CD4-positive, alpha-beta memory T cell (primary cell): Measurements from ENCODE around the gene GAN. TPM values are rescaled to one million over a fixed set of nuclear protein-coding genes. Genes with fewer than 3 reads are reported as not detected.

ENCODE experiments used
- CTCF ChIA-PET: fragments of 350-600 bp; sonication (Branson Sonifier 250); formaldehyde crosslinking; loops from one replicate; lab custom pipeline; 2021; ENCODE audit warnings: inconsistent platforms; ENCODE audit not compliant: partially characterized antibody; lab: Charles Lee
- POLR2A ChIA-PET: fragments of 350-600 bp; sonication (Branson Sonifier 250); formaldehyde crosslinking; loops from one replicate; lab custom pipeline; 2021; ENCODE audit not compliant: partially characterized antibody; lab: Charles Lee
- DNase-seq, 5 donors: peaks; one replicate each; pipeline versions ENCODE4 v3.0.0 to v3.0.0-alpha.2; 2020 to 2022; ENCODE audit warnings: mixed read lengths in 1 of 5
- H3K27ac ChIP-seq: one replicate; pipeline ENCODE4 v1.7.0; 2013; ENCODE audit warnings: low read depth, low read length
- H3K27me3 ChIP-seq: 2 replicates; pipeline ENCODE4 v1.7.0; 2013; ENCODE audit warnings: mild to moderate bottlenecking, low read length, moderate library complexity; ENCODE audit not compliant: insufficient read depth
- H3K36me3 ChIP-seq: 2 replicates; pipeline ENCODE4 v1.7.0; 2013; ENCODE audit warnings: mild to moderate bottlenecking, low read length, moderate library complexity; ENCODE audit not compliant: insufficient read depth
- H3K4me1 ChIP-seq: 2 replicates; pipeline ENCODE4 v1.7.0; 2013; ENCODE audit warnings: mild to moderate bottlenecking, low read length, moderate library complexity; ENCODE audit not compliant: insufficient read depth
- H3K4me3 ChIP-seq, 2 donors: one replicate each; pipeline ENCODE4 v1.7.0; 2013; ENCODE audit warnings: low read length in 2 of 2, mild to moderate bottlenecking in 1 of 2
- H3K9me3 ChIP-seq, 2 donors: one replicate each; pipeline ENCODE4 v1.7.0; 2013; ENCODE audit warnings: low read length in 2 of 2, control low read depth in 1 of 2; ENCODE audit not compliant: control insufficient read depth in 1 of 2
- H3K27ac Mint-ChIP-seq, 7 donors: one replicate each; pipeline ENCODE4 v1.8.0; 2020 to 2021; ENCODE audit warnings: mixed read lengths in 7 of 7, mild to moderate bottlenecking in 6 of 7, inconsistent platforms in 3 of 7, moderate library complexity in 3 of 7
- H3K27me3 Mint-ChIP-seq, 2 donors: one replicate each; pipeline ENCODE4 v1.8.0; 2020 to 2021; ENCODE audit warnings: mixed read lengths in 2 of 2
- H3K36me3 Mint-ChIP-seq, 2 donors: one replicate each; pipeline ENCODE4 v1.8.0; 2020 to 2021; ENCODE audit warnings: mixed read lengths in 2 of 2, inconsistent platforms in 1 of 2, mild to moderate bottlenecking in 1 of 2
- H3K4me1 Mint-ChIP-seq, 4 donors: one replicate each; pipeline ENCODE4 v1.8.0; 2020 to 2021; ENCODE audit warnings: mixed read lengths in 4 of 4, mild to moderate bottlenecking in 1 of 4
- H3K4me3 Mint-ChIP-seq, 8 donors: one replicate each; pipeline ENCODE4 v1.8.0; 2020 to 2021; ENCODE audit warnings: mixed read lengths in 8 of 8, mild to moderate bottlenecking in 7 of 8, moderate library complexity in 6 of 8, inconsistent platforms in 3 of 8
- H3K9me3 Mint-ChIP-seq, 8 donors: one replicate each; pipeline ENCODE4 v1.8.0; 2020 to 2021; ENCODE audit warnings: mixed read lengths in 8 of 8, mild to moderate bottlenecking in 5 of 8, inconsistent platforms in 3 of 8, moderate library complexity in 1 of 8
- intact Hi-C: fragments of 100-400 bp; cut with micrococcal nuclease; formaldehyde crosslinking; loops from one replicate; pipeline ENCODE4 v1.15.1; 2023
- polyA plus RNA-seq, 2 donors: library from polyadenylated mRNA; unstranded; fragments of 300-500 nt; fragmentation: Illumina TruSeq; gene quantifications; one replicate each; pipeline ENCODE4 v1.2.3, GENCODE V29; 2021
- total RNA-seq, 2 experiments: library from RNA; stranded (reverse); gene quantifications; one replicate each; pipeline ENCODE4 v1.2.3, GENCODE V29; 2021

GAN gene
- total and polyA plus RNA-seq, 4 experiments from 2014 or later = 0.97 to 10.8 (median 6.2) TPM

GRCh38 chr16:81385031-81385756, 70.4 kb downstream of the GAN start:
- intact Hi-C loops = no loop called here
- Mint-ChIP-seq H3K4me1 (no peaks in the 10 kb centered on the region), H3K4me3 (no peak overlapping the region), H3K27ac (no peak overlapping the region), H3K36me3 (peaks cover 6 to 19% of the 10 kb centered on the region in 2 donors), H3K9me3 (no peaks in the 10 kb centered on the region), H3K27me3 (no peaks in the 10 kb centered on the region)
- Histone ChIP-seq H3K9me3 (no peaks in the 10 kb centered on the region), H3K27me3 (no peaks in the 10 kb centered on the region), H3K4me3 (no peak overlapping the region), H3K4me1 (no peaks in the 10 kb centered on the region), H3K36me3 (no peaks in the 10 kb centered on the region), H3K27ac (no peak overlapping the region)
- ChIA-PET CTCF (no interaction called here), POLR2A (no interaction called here)
- DNase-seq = no peak

- Mint-ChIP-seq H3K4me1 (no peaks in the 10 kb centered on the region), H3K4me3 (no peak overlapping the region), H3K27me3 (no peaks in the 10 kb centered on the region), H3K9me3 (no peaks in the 10 kb centered on the region), H3K27ac (no peak overlapping the region), H3K36me3 (peaks cover 15 to 24% of the 10 kb centered on the region in 2 donors)
- ChIA-PET CTCF (no interaction called here), POLR2A (no interaction called here)
- no peaks in the 10 kb centered on the region for H3K9me3 ChIP-seq
- no peak overlapping the region for H3K27ac ChIP-seq
- no peaks in the 10 kb centered on the region for H3K4me1 ChIP-seq
- intact Hi-C loops = no loop called here
- no peaks in the 10 kb centered on the region for H3K36me3 ChIP-seq
- no peak for DNase-seq
- no peak overlapping the region for H3K4me3 ChIP-seq
- no peaks in the 10 kb centered on the region for H3K27me3 ChIP-seq
Measured at GRCh38 chr16:81388357-81388756, 73.6 kb downstream of the GAN start.

DNA sequence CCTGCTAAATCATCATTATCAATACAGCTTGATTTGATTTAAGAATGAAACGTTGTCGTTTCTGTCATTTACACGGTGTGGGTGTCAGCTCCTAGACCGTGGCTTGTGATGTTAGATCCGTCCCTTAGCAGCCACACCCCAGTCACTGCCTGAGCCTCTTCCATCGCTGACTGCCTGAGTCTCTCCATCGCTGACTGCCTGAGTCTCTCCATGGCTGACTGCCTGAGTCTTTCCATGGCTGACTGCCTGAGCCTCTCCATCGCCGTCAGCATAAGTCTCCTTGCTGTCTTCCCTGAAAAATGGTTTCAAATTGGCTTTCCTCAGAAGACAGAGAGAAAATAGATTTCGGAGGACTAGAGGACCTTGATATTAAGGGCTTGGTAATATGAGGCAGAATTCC, 76.1 kb downstream of the GAN start:
- peaks cover 18 to 24% of the 10 kb centered on the region in 2 donors for H3K36me3 Mint-ChIP-seq
- H3K27ac Mint-ChIP-seq = no peak overlapping the region
- no peaks in the 10 kb centered on the region for H3K4me1 Mint-ChIP-seq

DNA sequence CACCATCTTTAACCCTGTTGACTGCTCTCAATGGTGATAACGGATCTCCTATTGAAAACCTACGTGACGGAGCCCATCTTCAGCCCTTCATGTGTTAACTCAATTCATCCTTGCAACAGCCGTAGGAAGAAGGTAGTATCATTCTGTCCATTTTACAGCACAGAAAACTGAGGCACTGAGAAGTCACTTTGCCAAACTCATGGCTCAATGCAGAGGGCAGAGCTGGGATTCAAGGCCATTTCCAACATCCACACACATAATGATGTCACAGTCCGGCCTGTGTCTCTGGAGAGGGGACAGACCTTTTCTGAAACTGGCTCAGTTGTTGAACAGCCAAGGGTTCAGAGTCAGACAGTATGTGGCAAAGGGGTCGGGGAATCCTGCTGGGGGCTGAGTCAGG, 77.2 kb downstream of the GAN start:
- ChIA-PET POLR2A (no interaction called here), CTCF (no interaction called here)
- DNase-seq = no peak
- Histone ChIP-seq H3K4me3 (no peak overlapping the region), H3K4me1 (no peaks in the 10 kb centered on the region), H3K9me3 (no peaks in the 10 kb centered on the region), H3K27me3 (no peaks in the 10 kb centered on the region), H3K27ac (no peak overlapping the region), H3K36me3 (no peaks in the 10 kb centered on the region)
- Mint-ChIP-seq H3K9me3 (no peaks in the 10 kb centered on the region), H3K27ac (no peak overlapping the region), H3K4me3 (no peak overlapping the region), H3K27me3 (no peaks in the 10 kb centered on the region), H3K4me1 (no peaks in the 10 kb centered on the region), H3K36me3 (peaks cover 18 to 20% of the 10 kb centered on the region in 2 donors)
- intact Hi-C loops = no loop called here

More for the DNA sequence above, 76.1 kb downstream of the GAN start:
- Histone ChIP-seq H3K4me3 (no peak overlapping the region), H3K4me1 (no peaks in the 10 kb centered on the region), H3K27ac (no peak overlapping the region), H3K36me3 (no peaks in the 10 kb centered on the region), H3K27me3 (no peaks in the 10 kb centered on the region), H3K9me3 (no peaks in the 10 kb centered on the region)
- Mint-ChIP-seq H3K4me3 (no peak overlapping the region), H3K27me3 (no peaks in the 10 kb centered on the region), H3K9me3 (no peaks in the 10 kb centered on the region)
- ChIA-PET CTCF (no interaction called here), POLR2A (no interaction called here)
- intact Hi-C loops = no loop called here
- DNase-seq = no peak

- H3K27ac ChIP-seq = no peak overlapping the region
- ChIA-PET POLR2A (no interaction called here), CTCF (interaction anchor here (1.0 to 1.3 kb wide), 2 partner anchors 10 to 335 kb away, joined by 3 to 4 read pairs; no protein-coding TSS in a partner anchor)
- no peaks in the 10 kb centered on the region for H3K27me3 ChIP-seq
- H3K9me3 ChIP-seq = no peaks in the 10 kb centered on the region
- intact Hi-C loops = no loop called here
- Mint-ChIP-seq H3K4me3 (no peak overlapping the region), H3K36me3 (peaks cover 15% of the 10 kb centered on the region in 2 donors), H3K27ac (no peak overlapping the region), H3K4me1 (no peaks in the 10 kb centered on the region), H3K27me3 (no peaks in the 10 kb centered on the region), H3K9me3 (no peaks in the 10 kb centered on the region)
- no peaks in the 10 kb centered on the region for H3K4me1 ChIP-seq
- no peak for DNase-seq
- no peaks in the 10 kb centered on the region for H3K36me3 ChIP-seq
- no peak overlapping the region for H3K4me3 ChIP-seq
Measured at GRCh38 chr16:81394416-81394815, 79.7 kb downstream of the GAN start.

DNA sequence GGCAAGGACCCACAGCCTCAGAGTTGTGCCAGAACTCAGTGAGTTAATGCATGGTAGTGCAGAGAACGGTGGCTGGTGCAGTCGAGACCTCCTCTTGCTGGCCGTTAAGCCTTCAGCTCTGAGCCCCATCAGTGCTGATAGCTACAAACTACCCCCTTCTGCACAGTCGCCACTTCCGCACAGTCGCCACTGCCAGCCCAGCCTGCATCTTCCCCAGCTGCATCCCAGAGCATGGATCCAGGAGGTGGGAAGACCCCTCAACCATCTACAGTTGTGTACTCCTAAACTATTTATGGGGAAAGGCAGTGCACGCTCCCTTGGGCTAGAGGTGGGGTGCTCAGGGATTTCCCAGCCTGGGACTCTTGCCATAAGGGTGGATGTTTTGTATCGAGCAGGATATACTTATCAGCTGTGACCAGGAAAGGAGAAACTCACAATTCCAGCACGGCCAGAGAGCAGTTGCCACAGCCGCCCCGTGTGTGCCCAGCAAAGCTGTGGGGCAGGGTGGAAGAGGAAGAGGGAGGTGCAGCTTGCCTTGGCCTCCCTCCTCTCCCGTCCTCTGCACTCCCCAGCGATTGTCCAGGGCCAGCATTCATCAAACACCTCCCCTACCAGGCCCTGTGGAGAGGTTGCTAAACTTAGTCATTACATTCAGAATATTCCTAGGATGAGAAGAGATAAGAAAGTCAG, 80.3 kb downstream of the GAN start:
- Histone ChIP-seq H3K27ac (no peak overlapping the region), H3K27me3 (no peaks in the 10 kb centered on the region), H3K4me1 (no peaks in the 10 kb centered on the region), H3K36me3 (no peaks in the 10 kb centered on the region), H3K4me3 (no peak overlapping the region), H3K9me3 (no peaks in the 10 kb centered on the region)
- H3K36me3 Mint-ChIP-seq = peaks cover 9 to 15% of the 10 kb centered on the region in 2 donors
- H3K4me3 Mint-ChIP-seq = no peak overlapping the region
- intact Hi-C loops = no loop called here
- POLR2A ChIA-PET = no interaction called here
- no peaks in the 10 kb centered on the region for H3K4me1 Mint-ChIP-seq
- peaks cover 0 to 1% (median 0%) of the 10 kb centered on the region in 8 donors for H3K9me3 Mint-ChIP-seq
- H3K27ac Mint-ChIP-seq = no peak overlapping the region
- CTCF ChIA-PET = interaction anchor here (1.0 to 1.3 kb wide), 2 partner anchors 9 to 334 kb away, joined by 3 to 4 read pairs; no protein-coding TSS in a partner anchor
- no peak for DNase-seq
- no peaks in the 10 kb centered on the region for H3K27me3 Mint-ChIP-seq

DNA sequence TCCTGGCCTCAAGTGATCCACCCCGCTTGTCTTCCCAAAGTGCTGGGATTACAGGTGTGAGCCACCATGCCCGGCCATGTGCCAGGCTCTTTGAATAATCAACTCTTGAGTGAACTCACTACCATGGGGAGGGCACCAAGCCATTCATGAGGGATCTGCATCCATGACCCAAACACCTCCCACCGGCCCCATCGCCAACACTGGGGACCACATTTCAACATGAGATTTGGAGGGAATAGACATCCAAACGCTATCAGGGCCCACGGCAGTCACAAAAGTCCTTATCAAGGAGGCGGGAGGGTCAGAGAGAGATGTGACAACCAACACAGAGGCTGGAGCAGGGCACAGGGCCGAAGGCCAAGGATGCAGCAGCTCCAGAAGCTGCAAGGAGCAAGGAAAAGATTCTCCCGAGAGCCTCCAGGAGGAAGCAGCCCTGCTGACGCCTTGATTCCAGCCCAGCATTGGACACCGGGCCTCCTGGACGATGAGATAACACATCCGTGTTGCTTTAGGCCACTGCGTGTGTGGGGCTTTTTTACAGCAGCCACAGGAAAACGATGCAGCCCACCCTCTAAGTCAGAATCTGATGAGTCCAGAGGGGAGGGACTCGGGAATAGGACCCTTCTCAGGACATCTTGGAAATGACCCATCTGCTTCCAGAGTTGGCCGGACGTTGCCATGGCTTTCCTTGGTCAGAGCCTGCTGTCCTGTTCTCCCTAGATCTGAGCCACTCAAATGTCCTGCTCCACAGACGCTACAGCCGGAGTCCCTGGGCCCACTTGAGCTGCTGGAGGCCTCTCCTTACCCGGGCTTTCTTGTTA, 82.5 kb downstream of the GAN start:
- ChIA-PET POLR2A (no interaction called here), CTCF (interaction anchor here (1.1 kb wide), 1 partner anchor 327 kb away, joined by 3 read pairs; no protein-coding TSS in a partner anchor)
- H3K27me3 ChIP-seq = no peaks in the 10 kb centered on the region
- Mint-ChIP-seq H3K36me3 (peaks cover 0 to 4% of the 10 kb centered on the region in 2 donors), H3K4me1 (no peaks in the 10 kb centered on the region), H3K4me3 (no peak overlapping the region), H3K27ac (no peak overlapping the region), H3K9me3 (peaks cover 0 to 3% (median 0%) of the 10 kb centered on the region in 8 donors), H3K27me3 (no peaks in the 10 kb centered on the region)
- no peak overlapping the region for H3K4me3 ChIP-seq
- no peak for DNase-seq
- intact Hi-C loops = no loop called here
- H3K27ac ChIP-seq = no peak overlapping the region
- no peaks in the 10 kb centered on the region for H3K9me3 ChIP-seq
- no peaks in the 10 kb centered on the region for H3K4me1 ChIP-seq
- no peaks in the 10 kb centered on the region for H3K36me3 ChIP-seq
